H1 (cell line): Measurements from ENCODE around the gene RHOBTB1.

ENCODE experiments used
- CREB1 ChIP-seq: IDR thresholded peaks from 2 replicates; pipeline ENCODE4 v1.6.1; 2012; ENCODE audit warnings: inconsistent platforms
- CTCF ChIP-seq, 3 experiments: IDR thresholded peaks; 1 replicate in 2 of 3; 2 replicates in 1 of 3; pipeline versions ENCODE4 v1.5.1 to v1.6.1; 2011; ENCODE audit warnings: low read length in 3 of 3, mild to moderate bottlenecking in 3 of 3, inconsistent platforms in 2 of 3, low read depth in 1 of 3, moderate library complexity in 1 of 3; ENCODE audit not compliant: insufficient read depth in 1 of 3; ENCODE audit errors: control extremely low read depth in 1 of 3
- EZH2 ChIP-seq: fragments of 200-600 bp; sonication (generic); IDR thresholded peaks from 2 replicates; pipeline ENCODE4 v1.7.1; 2012; ENCODE audit warnings: low read depth, mild to moderate bottlenecking, moderate library complexity, low read length, inconsistent platforms; ENCODE audit not compliant: severe bottlenecking
- POLR2A ChIP-seq, 2 experiments: IDR thresholded peaks; 1 replicate in 1 of 2; 2 replicates in 1 of 2; pipeline ENCODE4 v1.6.1; 2011; ENCODE audit warnings: low read depth in 2 of 2, low read length in 2 of 2, mild to moderate bottlenecking in 2 of 2; ENCODE audit errors: control extremely low read depth in 1 of 2
- RAD21 ChIP-seq, 2 experiments: IDR thresholded peaks in 1 of 2; conservative IDR thresholded peaks in 1 of 2; 2 replicates each; pipeline ENCODE4 v1.6.1; 2011; ENCODE audit warnings: low read depth in 2 of 2, low read length in 2 of 2, improper control_type of control experiment in 1 of 2, inconsistent platforms in 1 of 2, mild to moderate bottlenecking in 1 of 2, moderate library complexity in 1 of 2
- SUZ12 ChIP-seq: fragments of 200-600 bp; sonication (generic); IDR thresholded peaks from 2 replicates; pipeline ENCODE4 v1.6.1; 2012; ENCODE audit warnings: mild to moderate bottlenecking, inconsistent platforms, low read length, moderate library complexity, mixed read lengths
- TAF1 ChIP-seq: IDR thresholded peaks from 2 replicates; pipeline ENCODE4 v1.6.1; 2011; ENCODE audit warnings: mild to moderate bottlenecking, low read depth, low read length
- USF2 ChIP-seq: IDR thresholded peaks from 2 replicates; pipeline ENCODE4 v1.6.1; 2011; ENCODE audit warnings: low read length, improper control_type of control experiment
- ZNF274 ChIP-seq: IDR thresholded peaks from 2 replicates; pipeline ENCODE4 v1.7.0; 2012; ENCODE audit warnings: low read length, borderline replicate concordance; ENCODE audit errors: extremely low read depth

GRCh38 chr10:60990663-60991062, 46.7 kb upstream of the RHOBTB1 start:
- TF ChIP-seq POLR2A (IDR thresholded peaks at IDR 0.05; ENCODE audit: control extremely low read depth in 1 of 2, low read depth in 2 of 2, low read length in 2 of 2) (no peak), TAF1 (no peak), EZH2 (no peak), USF2 (no peak), CREB1 (no peak), CTCF (IDR thresholded peaks at IDR 0.05; ENCODE audit: control extremely low read depth in 1 of 3, insufficient read depth in 1 of 3, low read depth in 1 of 3, low read length in 3 of 3) (no peak), SUZ12 (no peak), ZNF274 (no peak), RAD21 (IDR thresholded peaks at IDR 0.05 in 1 of 2, conservative IDR thresholded peaks at IDR 0.05 in 1 of 2; ENCODE audit: low read depth in 2 of 2, low read length in 2 of 2) (no peak)
